Adrenal gland (tissue), 19 donors: ENCODE results near the gene PTCH1. TPM values are rescaled to one million over a fixed set of nuclear protein-coding genes. Genes with fewer than 3 reads are reported as not detected.

Experiments
- DNase-seq, 7 donors: peaks; one replicate each; pipeline ENCODE4 v3.0.0-alpha.2; 2019 to 2020
- H3K27ac ChIP-seq, 5 donors: fragments of 200-600 bp; sonication (generic) in 4 of 5; 1 replicate in 3 of 5; 2 replicates in 2 of 5; pipeline versions ENCODE4 v1.5.1 to v1.8.0; 2016 to 2020; ENCODE audit warnings: mild to moderate bottlenecking in 1 of 5
- H3K27me3 ChIP-seq: fragments of 200-600 bp; 2 replicates; pipeline ENCODE4 v1.8.0; 2021
- H3K36me3 ChIP-seq, 2 donors: fragments of 200-600 bp; replicated peaks in 1 of 2; 1 replicate in 1 of 2; 2 replicates in 1 of 2; pipeline versions ENCODE4 v1.5.1 to v1.8.0; 2018 to 2022
- H3K4me1 ChIP-seq, 2 donors: fragments of 200-600 bp; replicated peaks in 1 of 2; 1 replicate in 1 of 2; 2 replicates in 1 of 2; pipeline versions ENCODE4 v1.5.1 to v1.8.0; 2018 to 2021
- H3K4me3 ChIP-seq, 4 donors: fragments of 200-600 bp; sonication (generic) in 3 of 4; one replicate each; pipeline ENCODE4 v1.5.1; 2016 to 2018
- H3K9me3 ChIP-seq, 3 donors: fragments of 200-600 bp; sonication (generic) in 1 of 3; replicated peaks in 1 of 3; 1 replicate in 2 of 3; 2 replicates in 1 of 3; pipeline versions ENCODE4 v1.5.1 to v1.8.0; 2016 to 2021
- CTCF ChIP-seq, 6 experiments: fragments of 450-650 bp in 4 of 6; fragments of 200-600 bp in 2 of 6; sonication (generic) in 1 of 6; IDR thresholded peaks; 1 replicate in 5 of 6; 2 replicates in 1 of 6; pipeline versions ENCODE4 v1.5.1 to v1.8.0; 2016 to 2021; ENCODE audit warnings: antibody characterized with exemption in 6 of 6, mild to moderate bottlenecking in 2 of 6, moderate library complexity in 1 of 6
- POLR2A ChIP-seq, 2 donors: fragments of 450-650 bp; IDR thresholded peaks; one replicate each; pipeline ENCODE4 v1.6.1; 2017; ENCODE audit warnings: antibody characterized with exemption in 2 of 2, mild to moderate bottlenecking in 2 of 2, moderate library complexity in 1 of 2
- WGBS, 4 donors: extraction: QIAGEN DNeasy Blood & Tissue Kit in 2 of 4; methylation state at CpG; one replicate each; pipeline versions ENCODE4 v1.1.5 to v1.1.7; 2013 to 2017; 5-methylcytosine and 5-hydroxymethylcytosine counted together
- intact Hi-C, 2 donors: fragments of 100-400 bp; cut with DNase I; formaldehyde crosslinking; loops; one replicate each; pipeline versions ENCODE4 v1.14.1 to v1.15.0; 2022 to 2023
- long read RNA-seq, 10 donors: library from polyadenylated mRNA in 3 of 10; unstranded in 2 of 10; stranded (forward) in 1 of 10; transcript quantifications; one replicate each; pipeline ENCODE4 v2.0.0 and lab custom pipeline, GENCODE V29; 2021 to 2026
- polyA plus RNA-seq, 3 donors: library from polyadenylated mRNA; stranded (reverse); fragments of 200-250 nt in 2 of 3; fragments of 350-450 nt in 1 of 3; fragmentation: Illumina TruSeq in 1 of 3; extraction: RNeasy Lipid Tissue Mini Kit (QIAGEN cat#74804) in 1 of 3; gene quantifications; one replicate each; pipeline ENCODE4 v1.2.3, GENCODE V29; 2013 to 2014
- total RNA-seq, 9 donors: library from RNA; depleted of rRNA in 4 of 9; stranded (reverse); fragments of >200 nt in 4 of 9; fragments of 120-200 nt in 1 of 9; fragmentation: NEBNext Ultra II Directional in 1 of 9; extraction: Animal tissue kit (Norgen Biotek cat#: 25700) in 1 of 9; gene quantifications; one replicate each; pipeline versions ENCODE4 v1.1.0 to v1.2.4, GENCODE V29; 2013 to 2023
- donor health status: healthy with polysubstance abuse.
- donor health status: Bipolar disorder and iron deficiency.
- donor health status: DM: yes; HTN: yes; CAD: no.
- donor health status: DM: no; HTN: no; CAD: no.
- donor health status: DM: no; HTN: no; CAD: no.
- donor health status: DM: yes; HTN: yes; CAD: no.

Gene PTCH1
- 10 to 100 TPM in 6 of 9 donors, 1 to 10 TPM in 3; 5.7 to 29.8 (median 12.7) TPM for total RNA-seq
- polyA plus RNA-seq = 1 to 10 TPM; 2.5 to 6.8 (median 3.7) TPM
- long read RNA-seq, donor 1 = 0 reads
- long read RNA-seq, donor 2 = 0 reads
- long read RNA-seq, donor 3 = 0 reads
- long read RNA-seq, donor 4 = 0 reads
- long read RNA-seq, donor 5, partial matches to known transcripts = 1 of 2 reads
- long read RNA-seq, donor 5, other reads (novel, unspliced or antisense) = 1 of 2 reads
- long read RNA-seq, donor 6, partial matches to known transcripts = 0 of 1 reads
- long read RNA-seq, donor 6, other reads (novel, unspliced or antisense) = 1 of 1 reads
- long read RNA-seq, donor 7 = 0 reads
- long read RNA-seq, donor 8 = 0 reads
- long read RNA-seq, donor 9 = 0 reads
- long read RNA-seq, donor 10, partial matches to known transcripts = 0 of 1 reads
- long read RNA-seq, donor 10, other reads (novel, unspliced or antisense) = 0 of 1 reads

GRCh38 chr9:95516734-95517558 is at the start of gene PTCH1:
Gene PTCH1 (minus strand): TSS chr9:95516971.
- Histone ChIP-seq H3K36me3 (no peaks in the 10 kb centered on the region), H3K4me1 (peaks cover 4 to 18% of the 10 kb centered on the region in 2 donors), H3K9me3 (no peaks in the 10 kb centered on the region), H3K27ac (peak within 1 kb of the TSS in 2 of 5 donors; percentile 40 to 55), H3K27me3 (no peaks in the 10 kb centered on the region), H3K4me3 (peak within 1 kb of the TSS in 2 of 4 donors; percentile 15 to 54)
- TF ChIP-seq CTCF (IDR thresholded peaks at IDR 0.05) (no peak), POLR2A (IDR thresholded peaks at IDR 0.05) (no peak)
- intact Hi-C loops = loop anchor here in 1 of 2 donors (10.0 kb wide), 1 partner anchor 358 kb away; the partner anchor contains the start of gene ERCC6L2
- 3 to 5% (median 3%) methylated on average over 29 to 64 of the region's 64 CpGs for WGBS, 4 donors
- peak in 6 of 7 donors; percentile 34 to 59 (median 39) for DNase-seq

- H3K36me3 ChIP-seq = no peaks in the 10 kb centered on the region
- H3K27me3 ChIP-seq = no peaks in the 10 kb centered on the region
- no peak overlapping the region for H3K27ac ChIP-seq
- WGBS, 4 donors = 86 to 100% (median 94%) methylated on average over 3 to 5 of the region's 5 CpGs
- no peaks in the 10 kb centered on the region for H3K4me1 ChIP-seq
- no peaks in the 10 kb centered on the region for H3K9me3 ChIP-seq
- TF ChIP-seq CTCF (IDR thresholded peaks at IDR 0.05) (no peak), POLR2A (IDR thresholded peaks at IDR 0.05) (no peak)
- intact Hi-C loops = no loop called here
- H3K4me3 ChIP-seq = no peak overlapping the region
- no peak for DNase-seq
Observed at GRCh38 chr9:95565982-95566381, 49.2 kb upstream of the PTCH1 start.

- 67 to 77% (median 73%) methylated on average over 12 of the region's 12 CpGs for WGBS, 4 donors
- no peak overlapping the region for H3K4me3 ChIP-seq
- intact Hi-C loops = no loop called here
- TF ChIP-seq POLR2A (IDR thresholded peaks at IDR 0.05) (no peak), CTCF (IDR thresholded peaks at IDR 0.05) (no peak)
- no peaks in the 10 kb centered on the region for H3K9me3 ChIP-seq
- no peak overlapping the region for H3K27ac ChIP-seq
- no peaks in the 10 kb centered on the region for H3K36me3 ChIP-seq
- no peak for DNase-seq
- no peaks in the 10 kb centered on the region for H3K4me1 ChIP-seq
- H3K27me3 ChIP-seq = no peaks in the 10 kb centered on the region
Observed at GRCh38 chr9:95561913-95562312, 45.1 kb upstream of the PTCH1 start.

GRCh38 chr9:95557142-95557541 is 40.4 kb upstream of the PTCH1 start:
- Histone ChIP-seq H3K4me1 (no peaks in the 10 kb centered on the region), H3K9me3 (no peaks in the 10 kb centered on the region), H3K4me3 (no peak overlapping the region), H3K27me3 (peaks cover 6% of the 10 kb centered on the region), H3K36me3 (no peaks in the 10 kb centered on the region), H3K27ac (no peak overlapping the region)
- WGBS, 4 donors = 83 to 95% (median 91%) methylated on average over 11 of the region's 11 CpGs
- intact Hi-C loops = no loop called here
- DNase-seq = no peak
- TF ChIP-seq POLR2A (IDR thresholded peaks at IDR 0.05) (no peak), CTCF (IDR thresholded peaks at IDR 0.05) (no peak)
